ENCODE results near the gene KCNK13.
"Not testable (repeated sequence)": the region's sequence is repeated elsewhere in the genome, so short reads cannot be mapped to it uniquely, and the experiment has no call there.

KCNK13 gene

DNA sequence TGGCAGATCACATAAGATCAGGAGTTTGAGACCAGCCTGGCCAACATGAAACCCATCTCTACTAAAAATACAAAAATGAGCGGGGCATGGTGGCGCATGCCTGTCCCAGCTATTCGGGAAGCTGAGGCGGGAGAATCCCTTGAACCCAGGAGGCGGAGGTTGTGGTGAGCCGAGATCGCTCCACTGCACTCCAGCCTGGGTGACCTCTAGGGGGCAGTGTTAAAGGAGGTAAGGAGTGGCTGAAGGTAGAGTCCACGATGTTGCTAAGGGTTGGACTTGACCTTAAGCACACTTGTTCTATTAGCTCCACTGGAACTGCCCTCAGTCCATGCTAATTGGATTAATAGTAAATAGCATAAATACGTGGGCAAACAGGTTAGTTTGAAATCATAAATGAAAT lies 132.1 kb downstream of the KCNK13 start:
- DNase-seq (ENCODE audit: low read depth), result no peak

DNA sequence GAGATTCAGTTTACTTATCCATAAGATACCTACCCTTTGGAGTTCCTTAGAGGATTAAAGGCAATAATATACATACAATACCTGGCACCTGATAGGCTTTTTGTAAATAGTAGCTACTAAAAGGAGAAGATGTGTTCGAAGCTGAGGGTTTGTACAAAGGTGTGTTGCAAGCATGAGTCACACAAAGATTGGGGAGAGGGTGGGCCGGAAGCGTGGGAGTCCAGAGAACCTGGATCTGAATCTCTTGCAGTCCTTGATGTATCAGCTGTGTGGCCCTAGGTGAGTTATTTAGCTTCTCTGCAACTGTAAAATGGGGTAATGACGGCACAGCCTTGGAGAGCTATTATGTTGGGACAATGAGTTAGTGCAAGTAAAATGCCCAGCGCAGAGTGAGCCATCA lies 132.9 kb downstream of the KCNK13 start:
- DNase-seq (ENCODE audit: low read depth), result no peak

DNA sequence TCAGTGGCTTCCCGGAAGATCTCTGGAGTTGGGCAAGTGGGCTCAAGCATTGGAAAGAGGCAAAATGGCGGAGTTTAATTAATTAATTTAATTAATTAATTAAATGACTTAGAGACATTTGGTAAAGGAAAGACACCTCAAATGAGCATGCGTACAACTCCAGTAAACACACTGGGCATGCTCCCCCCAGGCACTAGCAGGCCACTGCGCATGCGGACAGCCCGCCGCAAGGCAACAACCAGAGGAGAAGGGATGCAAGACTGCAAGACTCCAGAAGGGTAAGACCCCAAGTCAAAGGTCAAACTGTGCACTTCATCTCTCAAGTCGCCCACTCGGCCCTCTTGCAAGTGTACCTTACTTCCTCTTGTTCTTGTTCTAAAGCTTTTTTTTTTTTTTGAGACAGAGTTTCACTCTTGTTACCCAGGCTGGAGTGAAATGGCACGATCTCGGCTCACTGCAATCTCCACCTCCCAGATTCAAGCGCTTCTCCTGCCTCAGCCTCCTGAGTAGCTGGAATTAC lies 136.8 kb downstream of the KCNK13 start:
- DNase-seq (ENCODE audit: low read depth), result no peak

DNA sequence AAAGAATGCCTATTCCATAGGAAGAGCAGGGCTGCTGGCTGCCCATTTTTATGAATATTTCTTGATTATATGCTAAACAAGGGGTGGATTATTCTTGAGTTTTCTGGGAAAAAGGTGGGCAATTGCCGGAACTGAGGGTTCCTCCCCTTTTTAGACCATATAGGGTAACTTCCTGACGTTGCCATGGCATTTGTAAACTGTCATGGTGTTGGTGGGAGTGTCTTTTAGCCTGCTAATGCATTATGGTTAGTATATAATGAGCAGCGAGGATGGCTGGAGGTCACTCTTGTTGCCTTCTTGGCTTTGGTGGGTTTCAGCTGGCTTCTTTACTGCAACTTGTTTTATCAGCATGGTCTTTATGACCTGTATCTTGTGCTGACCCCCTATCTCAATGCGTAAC lies 138.8 kb downstream of the KCNK13 start:
- DNase-seq (ENCODE audit: low read depth), result not testable (repeated sequence)

DNA sequence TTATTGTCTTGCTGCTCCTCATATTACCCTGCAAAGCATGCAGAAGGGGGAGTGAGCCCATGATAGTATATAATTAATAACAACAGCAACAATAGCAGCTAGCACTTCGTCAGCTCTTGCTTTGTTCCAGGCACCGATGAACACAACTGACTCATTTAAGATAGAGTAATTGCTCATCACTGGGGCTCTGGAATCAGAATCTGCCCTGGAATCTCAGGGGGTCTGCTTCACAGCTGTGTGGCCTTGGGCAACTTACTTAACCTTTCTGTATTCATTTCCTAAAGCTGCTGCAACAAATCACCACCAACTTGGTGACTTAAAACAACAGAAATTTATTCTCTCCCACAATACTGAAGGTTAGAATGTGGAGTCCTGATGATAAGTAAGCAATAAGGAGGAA lies 139.6 kb downstream of the KCNK13 start:
- no peak for DNase-seq (ENCODE audit: low read depth)

DNA sequence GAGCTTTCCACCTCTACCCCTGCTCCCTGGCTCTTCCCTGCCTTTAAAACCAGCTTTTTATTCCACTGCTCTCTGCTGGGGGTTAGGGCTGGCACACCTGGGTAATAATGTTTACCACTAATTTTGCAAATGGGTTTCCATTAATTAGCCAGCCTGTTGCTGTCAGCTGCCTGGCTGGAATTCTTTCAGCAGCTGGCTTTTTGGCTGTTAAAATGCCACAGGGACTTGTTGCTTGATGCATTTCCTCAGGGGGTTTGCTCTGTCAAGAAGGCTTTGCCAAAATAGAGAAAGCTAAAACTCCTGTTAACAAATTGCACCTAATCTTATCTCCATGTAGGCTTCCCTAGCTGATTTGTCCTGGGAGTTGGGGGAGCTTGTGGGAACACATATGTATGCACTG lies 142.7 kb downstream of the KCNK13 start:
- DNase-seq (ENCODE audit: low read depth), result no peak

DNA sequence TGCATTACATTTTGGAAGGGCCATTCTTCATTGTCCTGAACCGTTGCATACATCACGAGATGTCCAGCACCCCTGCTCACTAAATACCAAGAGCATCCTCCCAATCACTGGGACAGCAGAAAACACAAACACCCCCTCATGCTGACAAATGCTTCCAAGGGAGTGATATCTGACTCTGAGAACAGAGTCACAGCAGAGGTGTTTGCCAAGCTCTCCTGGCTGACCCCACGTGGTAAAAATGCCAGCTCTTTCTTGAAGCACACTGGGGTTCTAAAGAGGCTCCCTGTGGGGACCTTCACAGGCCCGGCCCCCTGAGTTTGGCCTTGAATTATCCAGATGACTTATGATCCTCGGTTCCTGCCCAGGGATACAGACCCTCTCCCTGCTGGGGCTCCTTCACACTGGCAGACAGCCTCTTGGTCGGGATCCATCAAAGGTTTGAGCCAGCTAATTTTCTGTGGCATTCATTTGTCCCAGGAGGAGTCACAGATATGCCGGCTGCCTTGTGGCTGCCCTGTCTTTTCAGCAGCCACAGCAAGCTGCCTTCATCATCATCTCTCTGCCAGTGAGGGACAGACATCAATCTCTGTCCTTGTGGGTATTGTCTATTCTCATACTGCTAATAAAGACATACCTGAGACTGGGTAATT lies 151.4 kb downstream of the KCNK13 start:
- DNase-seq (ENCODE audit: low read depth), result no peak

DNA sequence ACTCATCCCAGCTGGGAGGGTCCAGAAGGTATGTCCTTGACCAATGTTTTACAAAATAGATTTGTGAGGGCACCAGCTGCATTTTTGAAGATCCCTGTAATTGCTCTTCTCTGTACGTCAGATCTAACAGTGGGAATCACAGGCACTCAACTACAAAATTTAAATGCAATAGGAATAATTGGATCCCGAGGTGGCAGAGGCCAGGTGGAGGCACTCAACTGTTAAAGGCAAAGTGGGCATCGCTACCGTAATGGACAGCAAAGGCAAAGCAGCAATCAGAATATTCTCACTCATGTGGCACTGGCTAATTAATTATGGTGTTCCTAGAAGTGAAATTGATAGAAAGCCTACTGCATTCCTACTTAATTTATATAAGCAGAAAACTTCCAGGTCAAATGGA lies 166.7 kb downstream of the KCNK13 start:
- no peak for DNase-seq (ENCODE audit: low read depth)

DNA sequence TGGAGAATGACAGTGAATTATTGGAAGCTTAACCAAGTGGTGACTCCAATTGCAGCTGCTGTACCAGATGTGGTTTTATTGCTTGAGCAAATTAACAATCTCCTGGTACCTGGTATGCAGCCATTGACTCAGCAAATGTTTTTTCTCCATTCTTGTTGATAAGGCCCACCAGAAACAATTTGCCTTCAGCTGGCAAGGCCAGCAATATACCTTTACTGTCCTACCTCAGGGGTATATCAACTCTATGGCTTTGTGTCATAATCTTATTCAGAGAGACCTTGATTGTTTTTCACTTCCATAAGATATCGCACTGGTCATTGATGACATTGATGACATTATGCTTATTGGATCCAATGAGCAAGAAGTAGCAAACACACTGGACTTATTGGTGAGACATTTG lies 168.1 kb downstream of the KCNK13 start:
- DNase-seq (ENCODE audit: low read depth), result not testable (repeated sequence)

All from stimulated activated CD8-positive, alpha-beta memory T cell treated with anti-CD3 and anti-CD28 coated beads, Interleukin-4, amount 100 ng/mL, for 24 hours (primary cell).